Measurements from ENCODE around the gene HTT.
"Not testable (repeated sequence)": the region's sequence is repeated elsewhere in the genome, so short reads cannot be mapped to it uniquely, and the experiment has no call there.

HTT gene

GRCh38 chr4:3087115-3087797, 12.8 kb downstream of the HTT start:
- Mint-ChIP-seq H3K27ac (peak overlapping the region; percentile 73), H3K36me3 (peaks cover 18% of the 10 kb centered on the region), H3K27me3 (no peaks in the 10 kb centered on the region), H3K9me3 (ENCODE audit: low read depth) (no peaks in the 10 kb centered on the region), H3K4me1 (ENCODE audit: low read depth) (peaks cover 37% of the 10 kb centered on the region), H3K4me3 (no peak overlapping the region)

DNA sequence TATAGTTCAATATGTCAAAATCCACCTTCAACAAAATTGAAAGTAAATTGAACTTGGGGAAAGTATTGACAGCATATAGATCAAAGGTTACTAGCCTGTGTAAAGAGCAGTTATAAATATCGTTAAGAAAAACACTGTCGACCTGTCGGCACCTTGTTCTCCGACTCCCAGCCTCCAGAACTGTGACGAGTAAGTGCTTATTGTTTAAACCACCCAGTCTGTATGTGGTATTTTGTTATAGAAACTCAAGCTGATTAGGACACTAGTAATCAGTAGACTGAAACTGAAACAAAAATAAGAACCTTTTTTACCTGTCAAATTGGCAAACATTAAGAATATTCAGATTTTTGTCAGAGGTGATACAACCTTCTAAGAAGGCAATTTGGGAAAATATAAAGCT, 17.0 kb downstream of the HTT start:
- H3K36me3 Mint-ChIP-seq = peaks cover 29% of the 10 kb centered on the region
- no peak overlapping the region for H3K4me3 Mint-ChIP-seq
- no peaks in the 10 kb centered on the region for H3K9me3 Mint-ChIP-seq (ENCODE audit: low read depth)
- H3K27me3 Mint-ChIP-seq = no peaks in the 10 kb centered on the region
- H3K4me1 Mint-ChIP-seq (ENCODE audit: low read depth) = peaks cover 9% of the 10 kb centered on the region
- no peak overlapping the region for H3K27ac Mint-ChIP-seq

- H3K36me3 Mint-ChIP-seq = peaks cover 16% of the 10 kb centered on the region
- not testable (repeated sequence) for H3K4me1 Mint-ChIP-seq (ENCODE audit: low read depth); H3K9me3 Mint-ChIP-seq (ENCODE audit: low read depth); H3K4me3 Mint-ChIP-seq; H3K27ac Mint-ChIP-seq; H3K27me3 Mint-ChIP-seq
These were observed 20.2 kb downstream of the HTT start for GRCh38 chr4:3094701-3095100.

GRCh38 chr4:3096202-3096601, 21.7 kb downstream of the HTT start:
- peaks cover 16% of the 10 kb centered on the region for H3K36me3 Mint-ChIP-seq
- peaks cover 4% of the 10 kb centered on the region for H3K4me1 Mint-ChIP-seq (ENCODE audit: low read depth)
- no peaks in the 10 kb centered on the region for H3K27me3 Mint-ChIP-seq
- H3K9me3 Mint-ChIP-seq (ENCODE audit: low read depth) = no peaks in the 10 kb centered on the region
- no peak overlapping the region for H3K27ac Mint-ChIP-seq
- no peak overlapping the region for H3K4me3 Mint-ChIP-seq

DNA sequence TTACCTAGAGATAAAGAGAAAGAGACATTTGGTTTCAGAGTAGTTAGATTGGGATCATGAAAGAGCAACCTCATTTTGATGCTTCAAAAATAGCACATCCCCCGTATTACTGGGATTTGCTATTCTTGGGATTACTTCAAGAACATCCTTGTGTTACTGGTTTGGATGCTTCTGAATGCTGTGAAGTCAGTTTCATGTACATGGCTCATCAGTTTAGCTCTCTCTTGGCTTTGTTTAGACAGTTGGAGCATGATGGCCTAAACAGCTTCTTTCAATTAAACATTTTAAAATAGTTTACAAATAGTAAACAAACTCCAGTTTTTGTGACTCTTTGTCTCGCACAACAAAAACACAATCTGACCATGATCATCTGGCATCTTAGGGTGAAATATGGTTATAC, 23.9 kb downstream of the HTT start:
- H3K27ac Mint-ChIP-seq = no peak overlapping the region
- no peaks in the 10 kb centered on the region for H3K27me3 Mint-ChIP-seq
- peaks cover 10% of the 10 kb centered on the region for H3K36me3 Mint-ChIP-seq
- no peaks in the 10 kb centered on the region for H3K9me3 Mint-ChIP-seq (ENCODE audit: low read depth)
- H3K4me3 Mint-ChIP-seq = no peak overlapping the region
- H3K4me1 Mint-ChIP-seq (ENCODE audit: low read depth) = peaks cover 3% of the 10 kb centered on the region

DNA sequence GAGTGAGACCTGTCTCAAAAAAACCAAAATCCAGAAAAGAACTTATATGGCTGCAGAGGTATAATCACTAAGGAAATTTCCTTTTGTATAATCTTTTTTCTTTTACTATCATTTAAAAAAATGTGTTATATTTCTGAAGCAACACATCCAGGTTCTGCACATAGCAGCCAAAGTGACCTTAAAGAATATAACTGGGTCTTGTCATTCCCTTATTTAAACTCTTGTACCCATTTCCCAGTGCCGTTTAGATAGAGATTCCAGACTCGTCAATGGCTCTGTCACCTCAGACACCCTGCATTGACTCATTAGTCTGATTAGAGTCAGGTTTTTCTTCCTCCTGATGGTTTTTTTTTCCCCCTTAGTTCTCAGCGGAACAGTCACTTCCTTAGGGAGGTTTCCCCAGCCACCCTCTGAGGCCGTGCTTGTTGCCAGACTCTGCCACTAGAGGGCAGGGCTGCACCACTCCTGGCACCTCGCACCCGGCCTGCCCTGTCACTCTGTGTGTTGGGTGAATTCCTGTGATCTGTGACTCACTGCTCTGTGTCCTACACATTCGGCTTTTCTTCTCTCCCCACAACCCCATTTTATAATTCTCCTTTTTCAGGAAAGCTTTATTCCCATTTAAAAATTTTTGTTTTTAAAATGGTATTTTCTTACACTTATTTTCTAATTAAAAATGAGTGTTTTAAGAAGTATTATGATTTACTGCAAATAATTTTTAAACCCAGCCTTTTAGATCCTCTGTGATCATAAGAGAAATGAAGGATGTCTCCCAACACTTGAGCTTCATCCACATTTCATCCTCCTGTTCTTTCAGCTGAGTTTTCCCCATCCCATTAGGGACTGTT, 32.1 kb downstream of the HTT start:
- Mint-ChIP-seq H3K36me3 (peaks cover 6% of the 10 kb centered on the region), H3K27me3 (no peaks in the 10 kb centered on the region), H3K4me1 (ENCODE audit: low read depth) (peaks cover 10% of the 10 kb centered on the region), H3K4me3 (no peak overlapping the region), H3K9me3 (ENCODE audit: low read depth) (no peaks in the 10 kb centered on the region), H3K27ac (peak overlapping the region; percentile 69)

DNA sequence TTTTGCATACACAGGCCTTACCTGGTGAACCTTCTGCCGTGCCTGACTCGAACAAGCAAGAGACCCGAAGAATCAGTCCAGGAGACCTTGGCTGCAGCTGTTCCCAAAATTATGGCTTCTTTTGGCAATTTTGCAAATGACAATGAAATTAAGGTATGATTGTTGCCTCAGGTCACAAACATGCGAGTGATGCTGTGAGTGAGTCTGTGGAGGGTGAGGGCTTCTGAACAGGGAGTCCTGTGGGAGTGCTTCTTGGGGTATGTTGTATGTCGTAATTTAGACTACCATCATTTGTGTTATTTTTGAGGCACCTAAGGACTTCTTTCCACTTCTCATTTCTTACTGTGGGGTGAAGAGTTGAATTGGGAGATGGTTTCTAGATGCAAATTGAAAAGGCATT, 32.8 kb downstream of the HTT start:
- H3K9me3 Mint-ChIP-seq (ENCODE audit: low read depth) = no peaks in the 10 kb centered on the region
- H3K4me1 Mint-ChIP-seq (ENCODE audit: low read depth) = peaks cover 7% of the 10 kb centered on the region
- H3K36me3 Mint-ChIP-seq = peaks cover 6% of the 10 kb centered on the region
- H3K27ac Mint-ChIP-seq = no peak overlapping the region
- no peak overlapping the region for H3K4me3 Mint-ChIP-seq
- H3K27me3 Mint-ChIP-seq = no peaks in the 10 kb centered on the region

DNA sequence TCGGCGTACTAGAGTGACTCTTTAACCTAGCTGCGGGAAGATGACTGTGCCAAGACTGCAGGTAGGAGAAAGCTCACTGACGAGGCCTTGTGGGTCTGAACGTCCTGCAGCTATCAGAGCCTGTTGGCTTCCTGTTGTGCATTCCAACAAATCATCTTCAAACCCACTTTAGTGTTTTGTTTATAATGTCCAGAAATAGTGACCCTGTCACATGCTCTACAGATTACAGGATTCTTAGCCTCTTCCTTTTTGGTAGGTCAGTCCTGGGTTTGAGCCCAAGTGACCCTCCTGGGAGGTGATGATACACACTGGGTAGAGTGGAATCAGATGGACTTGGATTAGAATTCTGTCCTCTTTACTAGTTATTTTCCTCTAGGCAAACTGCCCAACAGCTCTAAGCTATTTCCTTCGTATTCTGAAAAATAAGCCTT, 33.2 kb downstream of the HTT start:
- Mint-ChIP-seq H3K27ac (no peak overlapping the region), H3K9me3 (ENCODE audit: low read depth) (no peaks in the 10 kb centered on the region), H3K4me1 (ENCODE audit: low read depth) (peaks cover 7% of the 10 kb centered on the region), H3K36me3 (peaks cover 6% of the 10 kb centered on the region), H3K4me3 (no peak overlapping the region), H3K27me3 (no peaks in the 10 kb centered on the region)

- no peak overlapping the region for H3K4me3 Mint-ChIP-seq
- H3K9me3 Mint-ChIP-seq (ENCODE audit: low read depth) = no peaks in the 10 kb centered on the region
- no peak overlapping the region for H3K27ac Mint-ChIP-seq
- peaks cover 7% of the 10 kb centered on the region for H3K4me1 Mint-ChIP-seq (ENCODE audit: low read depth)
- no peaks in the 10 kb centered on the region for H3K27me3 Mint-ChIP-seq
- H3K36me3 Mint-ChIP-seq = peaks cover 6% of the 10 kb centered on the region
These were observed 33.7 kb downstream of the HTT start for GRCh38 chr4:3108211-3108610.

DNA sequence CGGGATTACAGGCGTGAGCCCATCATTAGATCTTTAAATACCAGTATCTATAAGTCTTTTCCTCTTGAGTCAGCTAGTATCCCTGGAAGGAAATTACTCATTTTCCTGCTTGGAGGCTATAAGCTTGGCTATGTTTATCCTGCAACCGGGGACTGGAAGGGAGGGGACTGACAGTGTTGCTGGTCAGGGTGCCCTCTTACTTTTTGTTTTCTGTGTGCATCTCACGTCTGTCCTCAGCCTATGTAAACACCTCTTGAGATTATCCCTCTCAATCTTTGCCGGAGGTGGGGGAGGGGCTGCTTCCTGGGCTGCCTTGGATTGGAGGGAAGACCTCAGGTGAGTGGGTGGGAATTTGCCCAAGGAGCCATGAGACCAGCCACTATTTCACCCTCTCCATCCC, 37.0 kb downstream of the HTT start:
- H3K4me3 Mint-ChIP-seq = no peak overlapping the region
- H3K4me1 Mint-ChIP-seq (ENCODE audit: low read depth) = peaks cover 3% of the 10 kb centered on the region
- no peaks in the 10 kb centered on the region for H3K27me3 Mint-ChIP-seq
- H3K27ac Mint-ChIP-seq = no peak overlapping the region
- no peaks in the 10 kb centered on the region for H3K9me3 Mint-ChIP-seq (ENCODE audit: low read depth)
- peaks cover 9% of the 10 kb centered on the region for H3K36me3 Mint-ChIP-seq

GRCh38 chr4:3112201-3112600, 37.7 kb downstream of the HTT start:
- Mint-ChIP-seq H3K9me3 (ENCODE audit: low read depth) (no peaks in the 10 kb centered on the region), H3K27me3 (no peaks in the 10 kb centered on the region), H3K4me3 (no peak overlapping the region), H3K4me1 (ENCODE audit: low read depth) (no peaks in the 10 kb centered on the region), H3K36me3 (peaks cover 9% of the 10 kb centered on the region), H3K27ac (no peak overlapping the region)

- no peak overlapping the region for H3K27ac Mint-ChIP-seq
These were observed 38.4 kb downstream of the HTT start for GRCh38 chr4:3112609-3113469.

DNA sequence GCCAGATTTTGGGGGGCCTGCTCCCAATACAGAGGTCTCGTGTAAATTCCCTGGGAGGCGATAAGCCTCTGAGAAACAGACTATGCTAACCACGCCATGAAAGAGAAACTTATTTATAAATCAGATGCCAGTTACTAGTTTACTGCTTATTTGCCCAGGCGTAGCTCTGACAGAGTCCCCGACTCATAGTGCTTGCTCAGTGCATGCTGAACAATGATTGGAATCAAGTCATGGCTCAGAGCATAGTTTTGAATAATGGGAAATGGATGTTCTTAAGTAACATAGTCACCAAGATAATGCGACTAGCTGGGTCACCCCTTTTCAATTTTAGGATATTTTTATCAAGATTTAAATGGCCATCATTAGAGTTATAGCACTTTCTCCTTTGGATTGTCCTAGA, 39.9 kb downstream of the HTT start:
- no peak overlapping the region for H3K27ac Mint-ChIP-seq
- no peaks in the 10 kb centered on the region for H3K9me3 Mint-ChIP-seq (ENCODE audit: low read depth)
- H3K36me3 Mint-ChIP-seq = peaks cover 6% of the 10 kb centered on the region
- H3K4me1 Mint-ChIP-seq (ENCODE audit: low read depth) = no peaks in the 10 kb centered on the region
- no peak overlapping the region for H3K4me3 Mint-ChIP-seq
- H3K27me3 Mint-ChIP-seq = no peaks in the 10 kb centered on the region

More at GRCh38 chr4:3112609-3113469, 38.4 kb downstream of the HTT start:
- Mint-ChIP-seq H3K4me3 (no peak overlapping the region), H3K27me3 (no peaks in the 10 kb centered on the region), H3K9me3 (ENCODE audit: low read depth) (no peaks in the 10 kb centered on the region), H3K36me3 (peaks cover 9% of the 10 kb centered on the region), H3K4me1 (ENCODE audit: low read depth) (no peaks in the 10 kb centered on the region)

GRCh38 chr4:3115637-3116270, 41.3 kb downstream of the HTT start:
- Mint-ChIP-seq H3K27me3 (no peaks in the 10 kb centered on the region), H3K36me3 (peaks cover 6% of the 10 kb centered on the region), H3K4me3 (no peak overlapping the region), H3K27ac (no peak overlapping the region), H3K4me1 (ENCODE audit: low read depth) (no peaks in the 10 kb centered on the region), H3K9me3 (ENCODE audit: low read depth) (no peaks in the 10 kb centered on the region)

All from activated naive CD8-positive, alpha-beta T cell (primary cell).